Measurements from ENCODE around the gene LRTM2.

DNA sequence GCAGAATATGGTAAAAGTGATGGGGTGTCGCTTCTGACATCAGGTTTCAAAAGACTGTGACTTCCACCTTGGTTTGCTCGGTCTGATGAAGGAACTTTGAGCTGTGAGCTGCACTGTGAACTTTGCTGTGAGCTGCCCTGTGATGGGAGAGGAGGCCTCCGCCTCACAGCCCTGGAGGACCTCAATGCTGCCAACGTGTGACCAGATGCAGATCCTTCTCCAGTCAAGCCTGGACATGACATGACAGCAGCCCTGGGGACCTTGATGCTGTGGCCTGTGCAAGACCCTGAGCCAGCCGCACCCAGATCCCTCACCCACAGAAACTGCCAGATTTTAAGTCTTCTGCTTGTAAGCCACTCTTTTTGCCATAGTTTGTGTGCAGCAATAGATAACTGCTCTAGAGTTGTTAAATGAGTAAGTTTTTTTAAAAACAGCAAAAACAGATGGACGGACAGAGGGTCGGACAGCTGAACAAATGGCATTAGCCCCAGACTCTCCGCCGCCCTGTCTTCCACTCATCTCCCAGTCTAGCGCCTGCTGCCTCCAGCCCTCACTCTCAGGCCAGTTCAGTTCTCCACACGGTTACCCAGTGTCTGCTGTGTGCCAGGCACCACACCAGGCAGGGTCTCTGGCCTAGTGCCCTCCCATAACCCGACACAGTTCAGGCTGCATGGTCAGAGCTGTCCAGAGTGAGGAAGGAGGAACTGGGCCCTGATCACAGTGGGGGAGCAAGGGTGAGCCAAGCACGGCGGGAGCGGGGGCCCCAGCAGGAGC lies 13.1 kb upstream of the LRTM2 start:
- TF ChIP-seq, protein P1, sequence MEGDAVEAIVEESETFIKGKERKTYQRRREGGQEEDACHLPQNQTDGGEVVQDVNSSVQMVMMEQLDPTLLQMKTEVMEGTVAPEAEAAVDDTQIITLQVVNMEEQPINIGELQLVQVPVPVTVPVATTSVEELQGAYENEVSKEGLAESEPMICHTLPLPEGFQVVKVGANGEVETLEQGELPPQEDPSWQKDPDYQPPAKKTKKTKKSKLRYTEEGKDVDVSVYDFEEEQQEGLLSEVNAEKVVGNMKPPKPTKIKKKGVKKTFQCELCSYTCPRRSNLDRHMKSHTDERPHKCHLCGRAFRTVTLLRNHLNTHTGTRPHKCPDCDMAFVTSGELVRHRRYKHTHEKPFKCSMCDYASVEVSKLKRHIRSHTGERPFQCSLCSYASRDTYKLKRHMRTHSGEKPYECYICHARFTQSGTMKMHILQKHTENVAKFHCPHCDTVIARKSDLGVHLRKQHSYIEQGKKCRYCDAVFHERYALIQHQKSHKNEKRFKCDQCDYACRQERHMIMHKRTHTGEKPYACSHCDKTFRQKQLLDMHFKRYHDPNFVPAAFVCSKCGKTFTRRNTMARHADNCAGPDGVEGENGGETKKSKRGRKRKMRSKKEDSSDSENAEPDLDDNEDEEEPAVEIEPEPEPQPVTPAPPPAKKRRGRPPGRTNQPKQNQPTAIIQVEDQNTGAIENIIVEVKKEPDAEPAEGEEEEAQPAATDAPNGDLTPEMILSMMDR (optimal IDR thresholded peaks at IDR 0.05 in 1 of 3, IDR thresholded peaks at IDR 0.05 in 1 of 3, conservative IDR thresholded peaks at IDR 0.05 in 1 of 3; ENCODE audit: extremely low read depth in 1 of 3, insufficient read depth in 2 of 3, low read length in 3 of 3), result no peak
- no peak for TF ChIP-seq EZH2 (IDR thresholded peaks at IDR 0.05; ENCODE audit: low read length)
